Hematopoietic multipotent progenitor cell treated with erythropoietin and hydrocortisone succinate and interleukin-3 and kit ligand, for 6 days (in vitro differentiated cells): ENCODE measurements around the gene SUCLG2.

ENCODE experiments used
- DNase-seq: peaks from one replicate; pipeline ENCODE4 v3.0.0-alpha.2; 2015

SUCLG2 gene

DNA sequence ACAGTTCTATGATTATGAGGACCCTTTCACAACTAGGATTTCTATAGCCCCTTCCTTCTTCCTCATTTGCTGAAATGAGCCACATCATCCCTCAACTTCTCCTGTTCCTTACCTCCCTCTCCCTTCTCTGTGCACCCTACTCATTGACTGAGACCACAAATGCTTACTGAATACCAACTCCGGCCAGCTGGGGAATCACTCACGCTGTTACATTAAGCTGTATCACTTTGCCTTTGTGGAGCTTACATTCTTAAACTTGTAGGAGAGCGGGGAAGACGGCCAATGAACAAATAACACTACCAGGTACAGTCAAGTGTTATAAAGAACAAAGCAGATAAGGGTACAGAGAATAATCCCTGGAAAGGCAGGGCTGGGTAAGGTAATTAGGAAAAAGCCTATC, 5.7 kb downstream of the SUCLG2 start:
- DNase-seq: no peak

DNA sequence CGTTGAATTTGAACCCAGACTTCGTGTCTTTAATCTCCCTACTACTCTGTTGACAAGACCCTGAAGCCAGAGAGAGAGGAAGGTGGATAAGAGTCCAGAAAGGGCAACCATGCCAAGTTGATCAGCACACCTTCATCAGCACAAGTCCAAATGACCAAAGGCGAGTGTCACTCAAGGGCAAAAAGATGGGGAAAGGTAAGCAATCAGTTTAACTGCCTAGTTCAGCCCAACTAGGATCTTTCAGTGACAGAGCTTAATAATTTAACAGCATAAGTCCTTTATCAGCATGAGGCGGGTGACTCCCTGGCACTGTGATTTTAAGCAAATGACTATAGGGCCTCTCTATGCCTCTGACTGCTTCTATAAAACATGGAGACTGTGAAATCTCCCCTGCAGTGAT, 6.2 kb downstream of the SUCLG2 start:
- DNase-seq: no peak

DNA sequence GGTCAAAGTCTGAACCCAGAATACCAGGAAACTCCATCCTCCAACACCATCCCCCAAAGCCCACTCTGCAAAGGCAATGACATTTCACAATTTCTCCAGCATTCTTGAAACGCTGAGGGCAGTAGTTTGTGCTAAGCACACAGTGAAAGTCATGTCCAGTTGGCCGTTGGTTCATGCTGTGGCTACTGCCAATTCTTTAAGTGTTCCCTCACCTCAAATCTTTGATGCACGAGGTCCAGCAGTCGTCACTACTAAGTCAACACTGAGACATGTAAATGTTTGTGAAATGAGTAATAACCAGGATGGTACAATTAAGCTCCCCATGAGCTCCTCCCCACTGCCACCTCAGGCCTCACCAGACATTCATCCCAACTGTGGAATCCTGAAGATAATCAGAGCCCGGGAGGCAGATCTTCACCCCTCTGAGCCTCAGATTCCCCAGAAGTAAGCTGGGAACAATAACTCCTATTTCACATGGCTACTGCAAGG, 7.0 kb downstream of the SUCLG2 start:
- DNase-seq: no peak

DNA sequence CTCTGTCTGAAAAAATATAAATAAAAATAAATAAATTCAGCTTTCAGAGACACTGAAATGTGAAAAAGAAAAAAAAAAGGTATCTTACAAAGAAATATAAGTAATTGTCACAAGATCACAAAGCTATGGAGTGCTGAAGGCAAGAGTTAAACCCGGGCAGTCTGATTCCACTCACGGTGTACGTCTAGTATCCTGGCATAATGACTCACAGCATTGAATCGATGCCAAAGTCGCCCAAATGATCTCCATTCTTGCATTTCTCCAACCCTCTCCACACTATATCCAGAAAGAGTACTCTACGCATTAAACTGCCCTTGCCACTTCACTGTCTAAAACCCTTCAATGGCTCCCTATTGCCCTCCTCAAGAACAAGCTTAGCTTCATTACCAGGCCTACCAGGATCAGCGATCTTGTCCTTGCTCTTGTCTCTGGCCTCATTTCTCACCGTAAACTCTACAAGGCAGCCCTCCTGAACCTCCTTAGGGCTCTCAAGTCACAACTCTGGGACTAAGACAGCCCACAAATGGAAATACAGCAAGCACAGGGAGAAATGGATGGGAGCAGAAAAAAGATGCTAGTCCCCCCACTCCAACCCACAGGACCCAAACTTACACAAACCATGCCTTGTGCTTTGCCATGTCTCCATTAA, 7.7 kb downstream of the SUCLG2 start:
- DNase-seq: peak; percentile 13

DNA sequence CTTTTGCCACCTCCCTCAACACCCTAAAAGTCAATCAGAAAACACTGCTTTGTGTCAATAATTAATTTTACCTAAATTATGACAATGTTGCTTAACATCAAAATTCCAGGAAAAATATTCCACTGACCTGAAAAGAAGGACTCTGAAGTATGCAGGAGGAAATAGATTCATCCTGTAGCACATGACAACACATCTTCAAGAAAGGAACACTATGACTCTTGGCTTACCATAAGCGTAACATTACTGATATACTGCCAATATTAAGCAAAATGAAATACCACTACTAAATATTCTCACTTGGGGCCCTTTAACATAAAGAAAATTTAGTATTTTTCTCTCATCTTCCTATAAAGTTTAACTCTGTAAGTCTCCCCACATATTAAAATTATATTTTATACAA, 9.6 kb downstream of the SUCLG2 start:
- no peak for DNase-seq

DNA sequence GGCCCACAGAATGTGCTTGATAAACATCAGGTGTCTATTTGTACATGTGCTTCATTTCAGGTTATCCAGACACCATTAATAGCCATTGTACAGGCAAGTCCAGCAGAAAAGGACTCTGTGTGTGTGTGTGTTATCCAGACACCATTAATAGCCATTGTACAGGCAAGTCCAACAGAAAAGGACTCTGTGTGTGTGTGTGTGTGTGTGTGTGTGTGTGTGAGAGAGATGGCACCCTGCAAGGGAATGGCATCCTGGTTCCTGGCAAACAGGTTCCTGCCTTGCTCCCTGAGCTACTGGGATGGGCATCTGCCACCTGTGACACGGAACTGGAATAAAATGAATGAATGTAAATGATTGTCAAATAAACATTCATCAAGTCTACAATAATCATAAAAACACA, 11.7 kb downstream of the SUCLG2 start:
- DNase-seq: no peak

DNA sequence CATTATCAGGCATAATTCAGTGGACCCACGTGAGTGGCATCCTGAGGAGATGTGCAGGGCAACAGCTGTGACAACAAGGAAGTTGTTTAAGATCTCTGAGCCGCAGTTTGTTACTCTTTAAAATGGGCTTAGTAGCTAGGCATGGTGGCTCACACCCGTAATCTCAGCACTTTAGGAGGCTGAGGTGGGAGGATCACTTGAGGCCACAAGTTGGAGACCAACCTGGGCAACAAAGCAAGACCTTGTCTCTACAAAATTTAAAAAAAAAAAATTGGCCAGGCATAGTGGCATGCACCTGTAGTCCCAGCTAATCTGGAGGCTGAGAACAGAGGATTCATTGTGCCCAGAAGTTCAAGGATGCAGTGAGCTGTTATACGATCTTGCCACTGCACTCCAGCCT, 12.2 kb downstream of the SUCLG2 start:
- no peak for DNase-seq

DNA sequence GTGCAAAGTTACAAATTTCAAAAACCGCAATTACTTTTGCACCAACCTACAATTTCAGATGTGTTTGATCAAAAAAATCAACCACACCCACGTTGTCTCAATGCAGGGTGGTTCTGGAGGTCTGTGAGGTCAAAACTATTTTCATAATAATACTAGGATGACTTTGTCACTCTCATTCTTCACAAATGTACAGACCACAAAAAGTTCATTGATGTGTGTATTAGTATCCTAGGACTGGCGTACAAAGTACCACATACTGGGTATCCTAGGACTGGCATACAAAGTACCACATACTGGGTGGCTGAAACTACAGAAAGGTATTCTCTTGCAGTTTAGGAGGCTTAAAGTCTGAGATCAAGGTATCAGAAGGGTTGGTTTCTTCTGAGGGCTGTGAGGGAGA, 13.0 kb downstream of the SUCLG2 start:
- DNase-seq: no peak

DNA sequence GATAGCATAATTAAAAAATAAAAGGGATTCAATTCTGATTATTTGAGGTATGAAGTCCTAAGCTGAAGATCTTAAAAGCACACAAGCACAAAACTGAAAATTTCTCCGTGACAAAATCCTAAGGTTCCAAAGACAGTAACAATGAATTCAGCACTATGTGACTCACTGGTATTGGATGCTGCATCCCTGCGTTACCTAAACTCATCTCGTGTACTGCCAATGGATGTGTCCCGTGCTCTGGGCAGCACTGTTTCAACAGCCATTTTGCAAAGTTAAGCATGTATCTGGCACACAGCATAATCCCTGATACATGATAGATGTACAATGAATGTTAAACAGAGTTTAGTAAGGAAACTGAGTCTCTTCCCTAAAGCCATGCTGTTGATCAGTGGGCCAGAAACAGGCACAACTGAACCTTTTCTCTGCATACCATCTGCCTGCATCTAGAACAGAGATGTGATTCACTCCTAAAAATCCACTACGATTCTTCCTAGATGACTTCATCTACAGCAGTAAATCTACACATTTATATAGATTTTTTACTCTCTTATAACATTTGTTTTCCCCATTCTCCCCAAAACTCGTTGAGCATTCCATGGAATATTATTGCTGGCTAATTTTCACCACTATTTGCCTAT, 14.3 kb downstream of the SUCLG2 start:
- no peak for DNase-seq

DNA sequence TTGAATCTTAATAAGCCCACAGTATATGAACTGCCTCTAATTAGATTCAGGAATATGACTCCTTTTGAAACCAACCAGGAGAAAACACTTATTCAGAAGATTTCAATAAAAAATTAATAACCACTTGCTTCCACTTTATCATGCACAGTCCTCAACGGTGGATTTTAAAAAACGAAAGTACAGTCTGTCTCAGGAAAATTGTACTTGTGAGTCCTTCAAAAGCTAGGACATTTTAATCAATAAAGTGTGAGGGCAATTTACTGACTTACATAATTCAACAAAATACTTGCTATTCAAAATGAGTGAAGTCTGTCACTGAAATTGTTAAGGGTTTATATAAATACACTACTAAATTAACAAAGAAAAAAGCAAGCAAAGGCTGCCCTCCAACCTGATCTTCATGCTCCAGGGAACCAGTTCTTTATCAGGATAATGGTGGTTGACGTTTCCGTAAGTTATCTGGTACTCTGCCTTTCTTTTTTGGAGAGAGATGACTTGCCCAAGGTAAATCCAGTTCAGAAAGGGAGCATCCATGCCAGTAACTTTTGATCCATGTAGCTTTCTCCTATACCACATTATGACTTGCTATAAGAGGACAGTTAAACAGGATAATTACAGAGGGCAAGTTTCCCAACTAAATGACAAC, 17.0 kb downstream of the SUCLG2 start:
- no peak for DNase-seq

DNA sequence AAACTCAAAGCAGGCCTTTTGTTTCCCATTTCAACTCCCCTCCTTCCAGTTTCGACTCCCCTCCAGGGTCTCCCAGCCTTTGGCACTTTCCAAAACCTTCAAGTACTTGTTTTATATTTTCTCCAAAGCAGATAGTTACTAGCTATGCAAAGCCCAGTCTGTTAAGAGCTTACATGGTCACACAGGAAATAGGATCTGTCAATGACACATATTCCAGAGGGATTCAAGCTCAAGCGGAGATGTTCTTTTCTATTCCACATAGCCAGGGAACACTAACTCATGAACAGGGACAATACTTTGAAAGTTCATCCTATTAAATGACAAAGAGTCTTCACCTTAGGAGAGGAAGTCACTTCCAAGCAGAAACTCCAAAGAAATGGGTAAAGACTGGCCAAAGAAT, 18.6 kb downstream of the SUCLG2 start:
- DNase-seq: no peak

DNA sequence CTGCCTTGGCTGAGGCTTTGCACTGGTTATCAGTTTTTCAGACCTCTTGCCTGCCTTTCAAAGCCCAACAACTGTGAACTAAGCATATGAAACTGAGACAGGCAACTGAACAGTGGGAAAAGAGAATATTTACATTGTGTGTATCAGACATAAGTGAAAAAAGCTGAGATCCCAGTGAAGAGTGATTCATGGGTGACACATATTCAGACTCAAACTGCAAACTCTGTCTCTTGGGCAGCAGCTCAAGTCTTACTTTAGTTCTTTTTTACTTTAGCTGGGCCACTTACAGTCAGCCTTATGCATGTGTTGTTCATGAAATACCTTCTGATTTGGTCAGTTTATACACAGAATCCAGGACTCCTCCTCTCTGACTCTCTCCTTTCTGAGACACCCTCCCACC, 19.2 kb downstream of the SUCLG2 start:
- DNase-seq: no peak

DNA sequence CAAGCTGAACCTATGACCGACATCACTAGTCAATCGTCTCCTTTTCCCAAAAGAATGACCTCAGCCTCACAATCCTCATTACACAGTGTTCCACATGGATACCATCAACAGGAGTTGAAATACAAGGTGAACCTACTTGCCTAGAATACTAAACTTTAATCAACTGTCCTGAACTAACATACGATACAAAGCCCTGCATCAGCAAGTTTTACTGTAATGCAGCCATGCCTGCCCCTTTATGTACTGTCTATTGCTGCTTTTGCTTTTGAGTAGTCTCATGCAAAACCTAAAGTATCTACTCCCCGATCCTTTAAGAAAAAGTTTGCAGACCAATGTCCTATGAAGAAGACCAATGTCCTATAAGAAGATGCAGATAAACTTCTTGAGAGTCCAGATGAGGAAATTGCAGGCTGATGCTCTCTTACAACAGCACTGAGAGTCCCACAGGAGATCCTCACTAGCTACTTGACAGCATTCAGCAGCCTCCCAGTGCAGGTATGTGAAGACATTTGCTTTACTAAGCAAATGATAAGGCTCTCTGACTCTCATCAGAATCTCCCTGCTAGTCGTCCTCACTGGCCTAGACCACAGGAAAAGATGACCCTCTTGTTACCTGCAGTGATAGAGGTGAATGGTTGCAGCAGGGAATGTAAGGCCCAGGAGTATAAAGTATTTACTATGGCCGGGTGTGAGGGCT, 23.6 kb downstream of the SUCLG2 start:
- no peak for DNase-seq

DNA sequence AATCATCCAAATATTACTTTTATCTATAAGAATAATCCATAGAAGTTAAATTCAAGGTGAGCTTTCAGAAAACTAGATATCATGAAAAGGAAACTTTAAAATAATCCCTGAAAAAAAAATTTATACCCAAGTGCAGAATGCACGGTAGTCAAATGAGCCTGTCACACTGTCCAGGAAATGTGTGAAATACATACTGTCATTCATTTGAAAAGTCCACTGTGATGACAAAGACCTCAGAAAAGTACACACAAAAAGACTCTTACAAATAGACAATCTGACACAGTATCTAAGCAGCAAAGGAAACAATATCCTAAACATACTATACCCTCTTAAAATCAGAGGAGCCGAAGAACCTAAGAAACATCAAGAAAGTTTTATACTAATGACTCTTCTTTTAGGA, 29.7 kb downstream of the SUCLG2 start:
- DNase-seq: no peak

DNA sequence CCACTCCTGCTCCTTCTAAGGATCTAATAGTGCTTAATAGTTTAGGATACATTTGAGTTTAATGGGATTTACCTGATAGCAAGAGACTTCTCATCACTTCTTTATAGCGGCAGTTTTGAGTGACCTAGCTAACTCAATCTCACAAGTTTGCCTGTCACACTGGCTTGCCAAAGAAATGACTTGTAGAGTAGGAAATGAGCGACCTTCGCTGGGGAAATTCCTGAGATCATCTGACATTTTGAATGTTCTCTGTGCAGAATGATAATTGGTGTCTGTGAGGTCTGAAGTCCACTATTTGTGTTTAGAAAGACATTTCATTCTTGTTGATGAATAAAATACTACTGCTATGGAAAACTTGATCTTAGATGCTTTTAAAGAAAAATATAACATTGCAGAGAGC, 30.3 kb downstream of the SUCLG2 start:
- DNase-seq: no peak

DNA sequence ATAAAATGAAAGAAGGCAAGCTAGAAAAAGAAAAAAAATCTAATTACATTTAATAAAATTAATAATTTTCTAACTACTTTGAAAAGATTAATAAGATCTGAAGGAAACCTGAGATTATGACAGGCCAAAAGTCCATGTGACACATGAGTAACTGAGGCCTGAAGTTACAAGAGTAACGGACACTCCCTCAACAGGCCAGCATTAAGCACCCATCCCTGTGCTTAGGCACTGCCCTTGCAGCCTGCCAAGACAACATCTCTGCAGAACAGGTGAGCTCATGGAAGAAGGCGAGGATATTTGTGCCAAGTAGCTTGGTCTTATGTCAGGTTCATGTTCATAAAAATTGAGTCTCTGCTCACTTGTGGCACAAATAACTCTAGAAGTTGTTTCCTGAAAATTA, 31.8 kb downstream of the SUCLG2 start:
- DNase-seq: no peak

DNA sequence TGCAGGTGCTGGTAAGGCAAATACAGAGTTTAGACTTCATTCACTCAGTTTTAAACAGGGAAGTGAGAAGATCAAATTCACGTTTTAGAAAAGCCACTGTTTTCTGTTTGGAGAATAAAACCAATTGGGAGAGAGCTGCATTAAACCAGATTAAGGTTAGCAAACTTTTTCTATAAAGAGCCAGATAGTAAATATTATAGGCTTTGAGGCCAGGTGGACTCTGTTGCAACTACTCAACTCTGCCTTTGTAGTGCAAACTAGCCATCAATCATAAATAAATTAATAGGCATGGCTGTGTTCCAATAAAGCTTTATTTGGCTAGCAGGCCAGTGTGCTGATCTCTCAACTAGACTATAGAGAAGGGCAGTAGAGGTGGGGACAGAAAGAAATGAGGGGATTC, 33.5 kb downstream of the SUCLG2 start:
- no peak for DNase-seq

DNA sequence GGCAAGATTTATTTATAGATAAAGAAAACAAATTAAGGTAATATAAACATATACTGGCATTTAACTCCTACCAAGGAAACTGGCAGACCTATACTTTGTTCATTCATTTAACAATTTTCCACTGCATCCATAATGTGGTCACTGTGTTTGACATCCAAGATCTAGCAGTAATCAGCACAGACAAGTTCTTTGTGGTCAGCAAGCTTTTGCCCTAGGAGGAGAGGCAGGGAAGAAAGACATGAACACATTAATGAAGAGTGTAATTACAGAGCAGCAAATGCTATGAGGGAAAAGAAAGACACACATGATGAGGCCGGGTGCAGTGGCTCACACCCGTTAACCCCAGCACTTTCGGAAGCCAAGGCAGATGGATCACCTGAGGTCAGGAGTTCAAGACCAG, 34.4 kb downstream of the SUCLG2 start:
- no peak for DNase-seq

DNA sequence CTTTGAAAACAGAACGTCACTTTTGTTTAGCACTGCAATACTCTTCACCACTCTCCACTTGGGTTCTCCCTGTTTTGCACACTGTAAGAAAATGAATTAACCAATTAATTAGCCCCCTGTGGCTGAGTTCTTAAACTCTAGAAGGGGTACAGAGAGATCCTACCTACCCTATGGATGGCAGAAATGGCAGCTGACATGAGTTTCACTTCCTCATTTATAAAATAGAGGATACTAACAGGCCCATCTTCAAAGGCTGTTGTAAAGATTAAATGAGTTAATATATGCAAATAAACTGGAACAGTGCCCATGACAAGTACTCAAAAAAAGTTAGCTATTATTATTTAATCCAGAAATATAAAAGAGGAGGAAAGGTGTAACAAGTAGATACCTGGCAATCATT, 36.9 kb downstream of the SUCLG2 start:
- DNase-seq: no peak

DNA sequence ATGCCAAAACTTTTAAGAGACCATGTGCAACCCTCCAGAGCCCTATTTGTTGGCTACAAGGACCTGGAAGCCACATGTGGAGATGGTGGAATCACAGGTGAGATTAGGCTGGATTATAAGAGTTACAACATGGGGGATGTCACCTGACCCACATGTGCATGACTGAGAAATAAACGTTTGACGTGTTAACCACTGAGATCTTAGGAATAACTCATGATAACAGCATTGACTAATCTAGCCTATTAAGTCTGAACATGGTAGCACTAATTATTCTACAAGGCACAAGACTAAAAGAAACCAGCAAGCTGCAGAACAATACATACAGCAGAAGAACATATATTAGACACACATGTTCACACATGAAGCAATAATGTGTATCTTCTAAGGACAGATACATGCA, 38.4 kb downstream of the SUCLG2 start:
- DNase-seq: no peak

DNA sequence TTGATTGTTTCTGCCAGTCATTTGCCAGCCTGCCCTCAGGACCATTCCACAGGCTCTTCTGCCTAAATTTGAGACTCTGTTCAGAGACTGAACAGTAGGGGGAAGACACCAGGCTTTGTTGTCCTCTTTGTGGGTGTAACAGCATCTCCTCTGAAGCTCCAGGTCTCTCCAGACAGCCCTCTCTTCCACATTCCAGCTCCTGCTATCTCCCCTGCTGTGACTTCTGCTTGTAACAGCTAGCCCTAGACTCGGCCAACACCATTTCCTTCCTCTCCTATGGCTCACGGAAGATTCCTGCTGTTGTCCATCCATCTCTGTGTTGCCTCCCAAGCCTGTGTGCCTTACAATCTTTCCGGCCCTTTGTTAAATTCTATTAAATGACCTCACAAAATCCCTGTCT, 40.2 kb downstream of the SUCLG2 start:
- DNase-seq: no peak

DNA sequence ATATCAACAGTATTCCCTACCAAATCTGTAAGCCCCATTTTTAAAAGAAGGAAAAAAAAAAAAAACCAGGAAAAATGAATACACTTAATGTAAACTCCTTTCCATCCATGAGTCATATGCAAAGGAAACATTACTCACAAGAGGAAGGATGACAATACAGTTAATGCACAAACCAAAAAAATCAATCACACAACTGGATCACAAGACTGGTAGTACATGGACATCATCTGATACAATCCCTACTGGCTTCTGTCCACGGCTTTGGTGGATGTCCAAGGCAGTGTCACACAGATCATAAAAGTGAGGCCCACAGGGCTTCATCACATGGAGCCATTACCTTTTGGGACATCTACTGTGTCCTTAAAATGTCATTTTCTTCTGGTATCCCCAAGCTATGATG, 44.0 kb downstream of the SUCLG2 start:
- DNase-seq: no peak

DNA sequence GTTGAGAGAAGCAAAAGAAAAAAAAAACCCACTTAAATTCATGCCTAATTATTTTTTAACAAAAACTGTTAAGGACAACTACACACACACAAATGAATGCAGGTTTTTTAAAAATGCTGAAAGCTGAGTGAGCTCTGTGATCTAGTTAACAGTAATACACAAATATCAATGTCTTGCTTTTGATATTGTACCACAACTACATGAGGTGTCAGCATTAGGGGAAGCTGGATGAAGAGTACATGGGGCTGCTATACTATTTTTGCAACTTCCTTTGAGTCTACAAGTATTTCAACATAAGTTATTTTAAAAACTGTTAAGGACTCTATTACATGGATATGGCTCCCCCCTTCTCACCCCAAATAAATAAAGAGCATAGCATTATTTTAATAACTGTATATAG, 44.7 kb downstream of the SUCLG2 start:
- DNase-seq: no peak

DNA sequence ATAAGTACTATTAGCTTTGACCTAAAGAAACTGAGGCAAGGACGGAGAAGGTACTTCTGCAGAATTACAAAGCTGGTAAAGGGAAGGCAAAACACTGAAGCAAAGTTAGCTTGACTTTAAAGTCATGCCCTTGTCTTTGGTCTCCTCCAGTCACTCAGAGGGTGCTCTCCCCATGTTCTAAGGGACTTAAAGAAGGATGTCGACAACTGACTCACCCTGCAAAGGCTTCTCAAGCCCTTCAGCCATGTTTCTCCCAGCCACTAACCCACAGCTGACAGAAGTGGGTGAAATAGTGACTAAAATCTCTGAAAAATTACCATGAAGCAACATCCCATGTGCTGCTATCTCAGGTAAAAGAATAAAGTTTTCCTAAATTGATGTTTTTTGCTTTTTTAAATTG, 46.4 kb downstream of the SUCLG2 start:
- no peak for DNase-seq
